ENCODE measurements around the gene SPPL2A.

GRCh38 chr15:50707878-50708427 is 57.6 kb downstream of the SPPL2A start:
- TF ChIP-seq CTCF (optimal IDR thresholded peaks at IDR 0.05 in 1 of 3, IDR thresholded peaks at IDR 0.05 in 1 of 3, conservative IDR thresholded peaks at IDR 0.05 in 1 of 3; ENCODE audit: extremely low read depth in 1 of 3, insufficient read depth in 2 of 3, low read length in 3 of 3) (no peak), EZH2 (IDR thresholded peaks at IDR 0.05; ENCODE audit: low read length) (no peak)

Measured in keratinocyte (primary cell).